GM21786 (cell line): Measurements from ENCODE around the gene CSNK1G2.

Experiments
- ATAC-seq: cut with Tn5 transposase; IDR thresholded peaks from one replicate; pipeline ENCODE4 v1.9.1; 2021; ENCODE audit not compliant: unreplicated experiment

Gene CSNK1G2

GRCh38 chr19:1962674-1963073 lies 21.7 kb downstream of the CSNK1G2 start:
- no peak for ATAC-seq

GRCh38 chr19:1967087-1967608 lies 26.2 kb downstream of the CSNK1G2 start:
- ATAC-seq, result no peak

DNA sequence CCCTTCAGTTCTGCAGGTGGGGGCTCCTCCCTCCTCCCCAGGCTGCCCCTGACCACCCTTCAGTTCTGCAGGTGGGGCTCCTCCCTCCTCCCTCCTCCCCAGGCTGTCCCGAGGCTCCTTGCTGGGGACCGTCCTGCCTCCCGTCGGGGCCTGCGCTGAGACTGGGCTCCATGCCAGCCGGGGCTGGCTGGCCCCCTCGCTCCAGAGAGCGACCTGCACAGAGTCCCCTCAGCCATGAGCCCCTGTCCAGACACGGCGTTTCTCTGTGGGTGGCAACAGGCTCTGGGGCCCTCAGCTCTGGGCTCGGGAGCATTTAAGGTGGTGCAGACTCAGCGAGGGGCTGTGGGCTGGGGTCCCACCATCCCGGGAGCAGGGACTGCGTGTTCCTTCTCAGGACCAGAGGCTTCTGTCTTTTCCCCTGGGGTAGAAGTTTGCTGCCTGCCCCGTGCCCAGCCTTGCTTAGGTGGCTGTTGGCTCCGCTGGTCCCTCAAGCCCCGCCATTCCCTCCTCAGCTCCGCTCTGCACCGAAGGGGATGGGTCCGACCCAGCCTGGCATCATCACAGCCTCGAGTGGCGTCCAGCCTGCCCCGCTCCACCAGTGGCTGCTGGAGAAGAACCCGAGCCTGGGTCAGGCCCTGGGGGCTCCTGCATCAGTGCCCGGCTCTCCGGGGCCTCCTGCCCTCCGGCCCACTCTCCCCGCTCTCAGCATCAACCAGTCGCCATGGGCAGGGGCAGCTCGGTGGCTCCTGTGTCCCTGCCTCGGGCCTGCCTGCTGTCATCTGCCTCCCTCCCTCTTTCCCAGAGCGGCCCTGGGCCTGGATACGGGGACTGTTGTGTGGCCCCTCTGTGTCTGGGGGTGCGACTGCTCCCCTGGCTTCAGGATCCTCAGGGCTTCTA lies 27.6 kb downstream of the CSNK1G2 start:
- ATAC-seq, result no peak

DNA sequence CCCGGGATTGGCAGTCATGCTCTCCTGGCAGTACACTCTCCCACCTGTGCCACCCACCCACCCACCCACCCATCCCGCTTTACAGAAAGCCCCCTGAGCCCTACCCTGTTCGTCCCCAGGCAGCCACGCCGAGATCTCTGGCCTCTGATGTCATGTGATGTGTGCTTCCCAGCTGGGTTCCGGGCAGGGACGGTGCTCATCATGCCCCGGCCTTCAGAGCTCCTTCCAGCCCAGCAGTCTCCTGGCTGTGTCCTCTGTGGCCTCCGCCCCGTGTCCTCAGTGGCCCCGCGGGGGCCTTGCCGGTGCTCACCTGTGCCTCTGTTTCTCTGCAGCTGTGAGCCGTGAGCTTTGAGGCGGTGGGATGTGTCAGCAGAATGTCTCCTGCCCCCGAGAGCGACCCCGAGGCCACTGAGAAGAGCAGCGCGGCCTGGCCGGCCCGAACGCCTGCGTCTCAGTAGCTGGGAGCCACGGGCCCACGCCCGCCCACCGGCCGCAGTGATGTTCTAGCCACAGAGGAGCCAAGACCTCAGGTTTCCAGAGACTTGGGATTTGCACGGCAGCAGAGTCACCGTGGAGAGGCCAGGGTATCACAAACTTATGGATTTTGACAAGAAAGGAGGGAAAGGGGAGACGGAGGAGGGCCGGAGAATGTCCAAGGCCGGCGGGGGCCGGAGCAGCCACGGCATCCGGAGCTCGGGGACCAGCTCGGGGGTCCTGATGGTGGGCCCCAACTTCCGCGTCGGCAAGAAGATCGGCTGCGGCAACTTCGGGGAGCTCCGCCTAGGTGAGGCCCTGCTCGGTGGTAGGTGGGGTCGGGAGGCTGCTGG lies 28.4 kb downstream of the CSNK1G2 start:
- ATAC-seq, result no peak

- no peak for ATAC-seq
Measured at GRCh38 chr19:1970003-1970805, 29.2 kb downstream of the CSNK1G2 start.

GRCh38 chr19:1970806-1971502 lies 30.0 kb downstream of the CSNK1G2 start:
- no peak for ATAC-seq

- ATAC-seq, result no peak
Measured at GRCh38 chr19:1974381-1975161, 33.6 kb downstream of the CSNK1G2 start.

- ATAC-seq, result no peak
Measured at GRCh38 chr19:1975162-1975480, 34.1 kb downstream of the CSNK1G2 start.

DNA sequence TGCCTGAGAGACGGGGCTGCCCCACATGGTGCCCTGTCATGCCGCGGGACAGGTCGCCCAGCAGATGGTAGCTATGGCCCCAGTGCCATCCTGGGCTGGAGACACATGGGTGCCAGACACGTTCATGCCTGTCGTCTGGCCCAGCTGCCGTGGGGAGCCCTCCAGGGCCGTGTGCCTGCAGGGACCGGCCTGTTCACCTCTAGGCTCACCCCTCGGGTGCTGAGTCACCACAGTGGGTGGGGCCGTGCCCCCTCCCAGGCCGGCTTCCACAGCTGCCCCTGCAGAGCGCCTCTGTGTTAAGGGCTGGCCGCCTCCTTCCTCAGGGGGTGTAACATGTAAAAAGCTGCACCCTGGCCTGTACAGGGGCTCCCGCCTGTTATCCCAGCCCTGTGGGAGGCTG lies 36.1 kb downstream of the CSNK1G2 start:
- no peak for ATAC-seq

DNA sequence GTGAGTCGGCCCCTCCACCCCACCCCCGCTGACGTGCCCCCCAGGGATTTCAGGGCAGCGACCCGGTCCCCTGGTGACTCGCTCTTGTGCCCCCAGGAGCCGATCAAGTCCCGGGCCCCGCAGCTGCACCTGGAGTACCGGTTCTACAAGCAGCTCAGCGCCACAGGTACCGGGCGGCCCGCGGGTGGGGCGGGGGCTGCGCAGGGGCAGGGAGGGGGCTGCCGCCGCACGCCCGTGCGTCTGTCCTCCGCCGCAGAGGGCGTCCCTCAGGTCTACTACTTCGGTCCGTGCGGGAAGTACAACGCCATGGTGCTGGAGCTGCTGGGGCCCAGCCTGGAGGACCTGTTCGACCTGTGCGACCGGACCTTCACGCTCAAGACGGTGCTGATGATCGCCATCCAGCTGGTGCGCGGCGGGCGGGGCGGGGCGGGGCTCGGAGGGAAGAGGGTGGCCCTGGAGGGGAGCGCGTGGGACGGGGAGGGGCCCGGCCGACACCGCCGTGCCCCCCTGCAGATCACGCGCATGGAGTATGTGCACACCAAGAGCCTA lies 37.4 kb downstream of the CSNK1G2 start:
- no peak for ATAC-seq

DNA sequence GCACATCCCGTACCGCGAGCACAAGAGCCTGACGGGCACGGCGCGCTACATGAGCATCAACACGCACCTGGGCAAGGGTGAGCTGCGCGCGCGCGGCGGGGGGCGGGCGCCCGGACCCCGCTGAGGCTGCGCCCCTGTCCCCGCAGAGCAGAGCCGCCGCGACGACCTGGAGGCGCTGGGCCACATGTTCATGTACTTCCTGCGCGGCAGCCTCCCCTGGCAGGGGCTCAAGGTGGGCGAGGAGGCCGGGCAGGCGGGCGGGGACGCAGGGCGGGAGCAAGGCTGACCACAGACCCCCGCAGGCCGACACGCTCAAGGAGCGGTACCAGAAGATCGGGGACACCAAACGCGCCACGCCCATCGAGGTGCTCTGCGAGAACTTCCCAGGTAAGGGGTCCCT lies 38.0 kb downstream of the CSNK1G2 start:
- ATAC-seq, result no peak

DNA sequence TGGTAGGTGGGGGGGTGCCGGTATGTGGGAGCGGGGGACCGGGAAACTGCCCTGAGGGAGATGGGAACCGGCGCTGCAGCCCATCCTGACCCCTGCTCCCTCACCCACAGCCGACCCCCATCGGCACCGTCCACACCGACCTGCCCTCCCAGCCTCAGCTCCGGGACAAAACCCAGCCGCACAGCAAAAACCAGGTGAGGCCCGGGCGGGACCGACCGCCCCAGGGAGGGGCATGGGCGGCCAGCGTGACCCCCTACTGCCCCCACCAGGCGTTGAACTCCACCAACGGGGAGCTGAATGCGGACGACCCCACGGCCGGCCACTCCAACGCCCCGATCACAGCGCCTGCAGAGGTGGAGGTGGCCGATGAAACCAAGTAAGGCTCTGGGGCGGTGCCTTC lies 38.7 kb downstream of the CSNK1G2 start:
- ATAC-seq, result no peak

DNA sequence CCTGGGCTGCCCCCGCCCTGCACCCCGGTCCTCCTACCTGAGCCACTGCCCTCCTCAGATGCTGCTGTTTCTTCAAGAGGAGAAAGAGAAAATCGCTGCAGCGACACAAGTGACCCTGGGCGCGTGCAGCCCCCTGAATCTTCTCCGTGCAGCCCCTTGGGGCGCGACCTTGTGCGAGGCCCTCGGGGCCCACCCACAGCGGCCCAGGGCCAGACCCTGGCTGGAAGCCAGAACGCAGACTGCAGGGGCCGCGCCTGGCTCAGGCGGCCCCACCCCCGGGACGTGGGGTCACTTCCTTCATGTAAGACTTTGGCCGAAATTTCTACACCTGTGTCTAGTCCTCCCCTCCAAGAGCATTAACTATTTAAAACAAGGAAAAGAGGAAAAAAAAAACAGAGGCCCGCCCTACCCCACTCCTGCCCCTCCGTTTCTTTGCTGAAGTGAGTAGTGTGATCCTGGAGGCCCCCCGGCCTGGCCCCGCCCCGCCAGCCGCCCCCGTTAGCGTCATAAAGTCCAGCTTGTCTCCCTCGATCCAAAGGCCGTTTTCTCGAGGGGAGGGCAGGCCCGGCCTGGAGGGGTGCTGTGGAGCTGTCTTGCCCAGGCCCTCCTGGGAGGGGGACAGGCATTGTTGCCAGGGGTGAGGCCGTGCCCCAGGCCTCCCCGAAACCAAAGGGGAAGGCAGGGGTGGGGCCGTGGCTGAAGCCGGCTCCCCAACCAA lies 39.3 kb downstream of the CSNK1G2 start:
- ATAC-seq, result no peak

GRCh38 chr19:1980809-1981181 lies 39.8 kb downstream of the CSNK1G2 start:
- no peak for ATAC-seq

DNA sequence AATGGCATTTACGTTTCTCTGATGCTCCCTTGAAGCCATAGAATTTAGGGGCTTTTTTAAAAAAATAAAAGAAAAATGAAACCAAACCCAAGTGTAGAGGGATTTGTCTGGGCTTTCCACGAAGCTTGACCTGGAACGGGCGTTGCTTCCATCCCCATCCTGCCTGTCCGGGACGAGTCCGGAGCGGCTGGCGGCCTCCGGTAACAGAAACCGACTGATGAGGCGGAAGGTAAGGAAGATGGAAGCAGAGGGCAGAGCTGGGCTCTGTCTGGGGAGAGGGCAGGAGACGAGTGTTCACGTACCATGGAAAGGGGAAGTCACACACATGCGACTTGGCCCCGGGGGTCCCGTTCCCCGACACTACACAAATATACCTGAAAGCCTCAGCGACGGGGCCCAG lies 40.3 kb downstream of the CSNK1G2 start:
- ATAC-seq, result no peak

DNA sequence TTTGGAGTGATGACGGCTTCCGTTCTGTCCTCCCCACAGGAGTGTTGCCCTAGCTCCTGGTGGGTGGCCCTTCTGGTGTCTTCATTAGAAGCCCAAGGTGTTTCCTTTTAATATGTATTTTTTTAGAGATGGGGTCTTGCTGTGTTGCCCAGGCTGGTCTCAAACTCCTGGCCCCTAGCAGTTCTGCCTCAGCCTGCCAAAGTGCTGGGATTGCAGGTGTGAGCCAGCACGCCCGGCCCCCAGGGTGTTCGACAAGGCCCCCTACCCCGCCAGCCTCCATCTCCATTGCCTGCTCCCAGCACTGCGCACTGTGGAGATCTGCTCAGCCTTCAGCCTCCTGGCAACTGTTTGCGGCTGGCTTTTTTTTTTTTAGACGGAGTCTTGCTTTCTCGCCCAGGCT lies 43.4 kb downstream of the CSNK1G2 start:
- no peak for ATAC-seq

GRCh38 chr19:1985588-1986356 lies 44.8 kb downstream of the CSNK1G2 start:
- ATAC-seq, result no peak
